Tongue (tissue), 2 donors: ENCODE measurements around the gene C14orf132. TPM values are rescaled to one million over a fixed set of nuclear protein-coding genes. Genes with fewer than 3 reads are reported as not detected.
"Not testable (repeated sequence)": the region's sequence is repeated elsewhere in the genome, so short reads cannot be mapped to it uniquely, and the experiment has no call there.

ENCODE experiments used
- DNase-seq: peaks from one replicate; pipeline ENCODE4 v3.0.0-alpha.2; 2015
- total RNA-seq: library from RNA; depleted of rRNA; stranded (reverse); fragments of >200 nt; gene quantifications from one replicate; pipeline ENCODE4 v1.2.3, GENCODE V29; 2014

Gene C14orf132
- total RNA-seq, 1 donor from 2014 or later = 35.2 TPM

DNA sequence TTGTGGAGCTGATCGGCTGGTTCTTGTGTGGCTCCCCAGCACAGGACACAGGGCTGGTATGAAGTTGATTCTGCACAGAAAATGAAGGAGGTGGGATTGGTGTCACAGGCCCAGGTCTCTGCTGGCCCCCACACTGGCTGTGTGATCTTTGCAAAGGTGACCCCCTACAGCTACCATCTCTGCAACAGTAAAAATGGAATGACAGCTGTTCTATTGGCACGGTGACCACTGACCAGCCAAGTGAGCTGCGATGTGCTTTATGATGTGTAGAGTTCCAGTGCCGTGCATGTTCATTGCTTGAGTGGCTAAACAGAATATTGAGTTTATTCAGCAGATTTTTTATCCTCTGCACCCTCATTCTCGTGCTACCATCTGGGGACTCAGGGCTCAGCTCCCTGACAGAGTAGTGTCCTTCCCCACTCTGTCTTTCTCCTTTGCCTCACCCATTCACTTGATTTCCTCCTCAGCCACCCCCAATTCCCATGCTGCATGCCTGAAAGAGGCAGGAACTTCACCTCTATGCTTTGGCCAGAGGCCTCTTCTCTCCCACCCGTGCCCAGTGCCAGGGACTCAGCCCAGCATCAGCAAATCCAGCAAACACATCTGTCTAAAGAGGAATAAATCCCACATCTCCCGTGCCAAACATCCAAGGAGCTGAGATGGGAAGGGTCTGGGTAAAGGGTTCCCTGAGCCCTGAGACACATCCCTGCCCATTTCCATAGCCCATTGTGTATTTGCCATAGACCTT is 21.2 kb downstream of the C14orf132 start:
- DNase-seq = peak; percentile 48

GRCh38 chr14:96062010-96062409 is 22.8 kb downstream of the C14orf132 start:
- DNase-seq = no peak

DNA sequence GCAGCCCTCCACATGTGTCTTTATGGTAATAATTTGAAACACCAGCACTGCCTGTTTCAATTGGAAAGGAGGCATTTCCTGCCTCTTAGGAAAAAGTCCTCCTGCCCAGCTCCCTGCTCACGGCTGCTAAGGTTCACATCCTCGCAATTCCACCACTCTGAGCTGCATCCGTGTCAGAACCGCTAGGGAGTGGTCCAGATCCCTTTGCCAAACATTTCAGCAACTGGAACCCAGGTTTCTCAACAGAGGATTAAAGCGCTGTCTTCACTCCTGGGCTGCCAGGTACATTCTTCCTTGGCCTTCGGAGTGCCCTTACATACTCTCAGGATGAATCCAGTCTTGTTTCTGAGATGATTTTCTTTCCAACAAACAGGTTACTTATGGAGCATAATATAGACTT is 23.3 kb downstream of the C14orf132 start:
- DNase-seq = no peak

- no peak for DNase-seq
Observed at GRCh38 chr14:96064866-96065265, 25.7 kb downstream of the C14orf132 start.

DNA sequence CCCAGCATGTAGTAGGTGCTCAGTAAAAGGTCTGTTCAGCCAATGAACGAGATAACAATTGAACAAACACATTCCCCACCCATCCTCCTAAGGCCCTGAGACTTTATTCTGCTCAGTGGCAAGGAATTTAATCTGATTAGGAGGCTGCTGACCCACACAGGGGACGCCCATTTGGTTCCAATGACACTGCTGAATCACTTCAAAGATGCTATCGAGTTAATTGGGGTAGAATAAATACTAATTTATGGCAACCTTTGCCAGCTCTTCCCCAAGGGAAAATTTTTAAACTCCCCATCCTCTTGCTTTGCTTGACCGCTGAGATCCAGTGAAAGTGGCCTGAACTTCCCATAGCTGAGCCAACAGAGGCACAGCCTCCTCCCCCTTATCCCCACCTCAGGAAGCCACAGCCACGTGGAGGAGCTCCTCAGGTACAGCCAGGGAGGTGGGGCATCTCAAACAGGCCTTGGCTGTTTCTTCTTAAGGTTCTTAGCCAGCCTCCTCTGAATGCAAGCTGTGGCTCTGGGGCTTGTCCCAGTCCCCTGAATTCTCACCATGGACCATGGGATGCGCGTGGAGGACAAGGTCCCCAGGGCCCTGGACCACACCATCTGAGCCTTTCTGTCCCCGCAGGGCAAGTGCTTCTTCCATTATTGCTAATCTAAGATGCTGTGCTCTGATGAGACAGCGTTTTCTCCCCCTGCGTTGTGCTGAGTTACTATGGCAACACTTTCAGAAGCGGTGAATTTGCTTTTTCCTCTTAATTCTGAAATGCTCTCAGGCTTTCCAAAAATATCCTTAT is 26.7 kb downstream of the C14orf132 start:
- no peak for DNase-seq

DNA sequence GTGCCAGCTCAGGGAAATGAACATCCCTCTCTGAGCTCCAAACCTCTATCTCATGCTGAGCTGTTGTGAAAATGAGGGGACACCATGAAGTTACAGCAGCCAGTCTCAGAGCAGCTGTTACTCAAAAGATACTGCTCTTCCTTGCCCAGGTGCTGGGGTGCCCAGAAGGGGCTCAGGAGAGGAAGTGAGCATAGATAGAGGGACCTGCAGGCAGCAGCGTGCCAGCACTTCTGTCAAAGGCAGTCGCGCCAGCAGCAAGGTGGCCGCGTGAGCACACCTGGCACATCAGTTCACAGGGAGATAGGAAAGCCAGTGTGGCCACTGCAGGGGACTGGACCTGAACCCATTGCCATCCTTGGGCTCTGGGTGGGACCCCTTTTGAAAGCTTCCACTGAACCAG is 27.8 kb downstream of the C14orf132 start:
- no peak for DNase-seq

DNA sequence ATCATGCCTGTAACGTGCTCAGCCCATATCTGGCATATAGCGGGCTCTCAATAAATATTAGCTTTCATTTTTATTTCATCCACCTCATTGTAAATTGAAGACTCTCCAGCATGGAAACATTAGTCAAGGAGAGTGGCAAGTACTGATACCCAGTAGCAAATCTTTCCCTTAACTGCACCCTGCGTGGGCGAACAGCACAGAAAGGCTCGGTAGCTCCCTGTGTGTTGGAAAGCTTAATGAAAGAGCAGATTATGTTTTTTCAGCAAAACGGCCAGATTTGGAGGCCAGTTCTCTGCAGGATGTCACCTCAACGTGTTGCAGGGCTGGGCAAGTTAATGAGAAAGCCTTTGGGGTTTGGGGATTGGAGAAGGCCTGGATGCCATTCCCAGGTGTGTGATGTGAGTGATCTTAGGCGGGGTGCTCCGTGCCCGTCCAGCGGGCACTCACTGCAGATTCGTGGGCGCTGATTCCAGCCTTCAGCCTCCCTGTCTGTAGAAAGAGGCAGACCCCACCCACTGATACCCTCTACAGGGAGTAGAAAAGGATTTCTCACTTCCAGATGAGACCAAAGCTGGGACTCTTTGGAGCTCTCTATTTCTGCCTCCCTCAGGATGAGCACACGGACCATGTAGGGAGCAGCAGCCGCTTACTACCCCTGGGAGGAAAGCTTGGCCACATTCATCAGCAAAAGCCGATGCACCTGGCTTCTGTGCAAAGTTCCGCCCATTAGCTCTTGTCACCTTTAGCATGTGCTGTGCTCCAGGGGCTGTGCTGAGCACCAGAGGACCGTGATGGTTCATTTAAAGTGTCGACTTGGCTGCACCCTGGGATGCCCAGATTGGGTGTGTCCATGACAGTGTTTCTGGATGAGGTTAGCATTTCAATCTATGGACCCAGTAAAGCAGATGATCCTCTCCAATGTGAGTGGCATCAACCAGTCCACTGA is 29.1 kb downstream of the C14orf132 start:
- no peak for DNase-seq

DNA sequence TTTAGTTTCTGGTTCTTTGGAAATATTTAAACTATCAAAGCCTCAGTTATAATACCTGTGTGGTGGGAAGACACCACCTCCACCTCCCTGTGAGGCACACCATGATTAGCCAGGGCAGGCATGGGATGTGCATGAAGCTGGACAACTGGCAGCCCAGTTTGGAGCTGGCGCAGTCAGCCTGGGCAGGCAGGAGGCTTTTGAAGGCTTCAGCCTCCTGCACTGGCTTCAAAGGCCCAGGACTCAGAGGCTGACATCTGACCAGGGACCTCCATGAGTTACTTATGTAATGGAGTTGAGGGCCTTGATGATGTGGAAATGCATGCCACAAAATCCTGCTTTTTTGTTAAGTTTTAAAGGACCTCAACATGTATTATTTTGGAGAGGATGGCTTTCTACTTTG is 30.3 kb downstream of the C14orf132 start:
- DNase-seq = no peak

GRCh38 chr14:96071561-96071960 is 32.4 kb downstream of the C14orf132 start:
- DNase-seq = no peak

GRCh38 chr14:96072076-96072475 is 32.9 kb downstream of the C14orf132 start:
- no peak for DNase-seq

GRCh38 chr14:96072746-96073145 is 33.6 kb downstream of the C14orf132 start:
- DNase-seq = no peak

GRCh38 chr14:96073260-96074039 is 34.3 kb downstream of the C14orf132 start:
- not testable (repeated sequence) for DNase-seq

GRCh38 chr14:96077983-96078624 is 38.9 kb downstream of the C14orf132 start:
- peak; percentile 65 for DNase-seq

- DNase-seq = no peak
Observed at GRCh38 chr14:96078625-96079016, 39.5 kb downstream of the C14orf132 start.

GRCh38 chr14:96079066-96079465 is 39.9 kb downstream of the C14orf132 start:
- DNase-seq = no peak

DNA sequence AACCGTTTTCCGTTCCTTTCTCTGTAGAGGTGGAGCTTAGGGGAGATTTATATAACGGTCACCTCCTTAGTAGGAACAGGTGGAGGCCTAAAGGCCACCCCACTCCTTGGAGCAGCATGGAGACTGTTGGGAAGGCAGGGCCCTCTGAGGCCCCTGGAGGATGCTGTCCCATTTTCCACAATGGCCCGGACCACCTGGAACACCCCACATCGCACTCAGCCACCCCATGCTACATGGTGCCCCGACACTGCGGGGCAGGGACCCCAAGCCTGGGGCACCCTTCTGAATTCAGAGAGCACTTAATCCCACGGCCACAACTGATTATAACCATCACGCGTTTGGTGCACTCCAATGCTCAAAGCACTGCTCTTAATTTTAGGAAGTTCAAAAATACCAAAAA is 41.4 kb downstream of the C14orf132 start:
- DNase-seq = no peak

DNA sequence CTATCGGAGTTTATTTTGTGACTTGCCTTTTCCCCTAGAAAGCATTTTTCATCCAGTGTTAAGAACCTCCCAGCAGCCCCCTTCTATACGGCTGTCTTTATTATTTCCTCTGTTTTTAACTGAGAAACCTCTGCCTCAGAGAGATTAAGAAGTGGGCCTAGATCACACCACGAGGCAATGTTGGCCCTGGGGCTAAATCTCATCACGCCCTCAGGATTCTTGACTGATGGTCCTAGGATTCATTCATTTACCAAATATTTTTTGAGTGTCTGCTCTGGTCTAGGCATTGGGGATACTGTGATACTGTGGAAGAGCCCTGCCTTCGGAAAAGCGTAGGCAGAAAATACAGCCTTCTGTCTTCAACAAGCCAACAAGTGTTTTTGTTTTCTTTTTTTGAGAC is 42.1 kb downstream of the C14orf132 start:
- no peak for DNase-seq

- DNase-seq = no peak
Observed at GRCh38 chr14:96081767-96082400, 42.7 kb downstream of the C14orf132 start.

- no peak for DNase-seq
Observed at GRCh38 chr14:96082420-96083300, 43.5 kb downstream of the C14orf132 start.
